ENCODE measurements around the gene ITPRID2.

DNA sequence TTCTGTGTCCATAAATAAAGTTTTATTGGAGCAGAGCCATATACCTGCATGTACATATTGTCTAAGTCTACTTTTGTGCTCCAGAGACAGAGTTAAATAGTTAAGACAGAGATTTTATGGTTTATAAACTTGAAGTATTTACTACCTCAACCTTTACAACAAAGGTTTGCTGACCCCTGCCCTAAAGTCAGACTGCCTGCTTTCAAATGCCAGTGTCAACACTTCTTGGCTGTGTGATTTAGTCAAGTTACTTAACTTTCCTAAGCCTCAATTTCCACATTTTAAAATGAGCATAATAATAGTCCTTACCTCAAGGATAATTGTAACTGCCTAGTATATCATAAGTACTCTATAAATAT, 44.4 kb upstream of the ITPRID2 start:
- TF ChIP-seq POLR2A (IDR thresholded peaks at IDR 0.05) = no peak
- TF ChIP-seq, protein P1, sequence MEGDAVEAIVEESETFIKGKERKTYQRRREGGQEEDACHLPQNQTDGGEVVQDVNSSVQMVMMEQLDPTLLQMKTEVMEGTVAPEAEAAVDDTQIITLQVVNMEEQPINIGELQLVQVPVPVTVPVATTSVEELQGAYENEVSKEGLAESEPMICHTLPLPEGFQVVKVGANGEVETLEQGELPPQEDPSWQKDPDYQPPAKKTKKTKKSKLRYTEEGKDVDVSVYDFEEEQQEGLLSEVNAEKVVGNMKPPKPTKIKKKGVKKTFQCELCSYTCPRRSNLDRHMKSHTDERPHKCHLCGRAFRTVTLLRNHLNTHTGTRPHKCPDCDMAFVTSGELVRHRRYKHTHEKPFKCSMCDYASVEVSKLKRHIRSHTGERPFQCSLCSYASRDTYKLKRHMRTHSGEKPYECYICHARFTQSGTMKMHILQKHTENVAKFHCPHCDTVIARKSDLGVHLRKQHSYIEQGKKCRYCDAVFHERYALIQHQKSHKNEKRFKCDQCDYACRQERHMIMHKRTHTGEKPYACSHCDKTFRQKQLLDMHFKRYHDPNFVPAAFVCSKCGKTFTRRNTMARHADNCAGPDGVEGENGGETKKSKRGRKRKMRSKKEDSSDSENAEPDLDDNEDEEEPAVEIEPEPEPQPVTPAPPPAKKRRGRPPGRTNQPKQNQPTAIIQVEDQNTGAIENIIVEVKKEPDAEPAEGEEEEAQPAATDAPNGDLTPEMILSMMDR (IDR thresholded peaks at IDR 0.05) = no peak
